Activated naive CD8-positive, alpha-beta T cell treated with anti-CD3 and anti-CD28 coated beads for 36 hours (primary cell): ENCODE data around the gene RNF11. TPM values are rescaled to one million over a fixed set of nuclear protein-coding genes. Genes with fewer than 3 reads are reported as not detected.
"Not testable (repeated sequence)": the region's sequence is repeated elsewhere in the genome, so short reads cannot be mapped to it uniquely, and the experiment has no call there.

Experiments used
- DNase-seq: peaks from one replicate; pipeline ENCODE4 v3.0.0; 2021
- H3K27ac Mint-ChIP-seq: one replicate; pipeline ENCODE4 v1.8.0; 2022; ENCODE audit warnings: mild to moderate bottlenecking, moderate library complexity, mixed read lengths
- H3K27me3 Mint-ChIP-seq: one replicate; pipeline ENCODE4 v1.8.0; 2022; ENCODE audit warnings: mild to moderate bottlenecking, mixed read lengths
- H3K36me3 Mint-ChIP-seq: one replicate; pipeline ENCODE4 v1.8.0; 2021; ENCODE audit warnings: mild to moderate bottlenecking, mixed read lengths
- H3K4me1 Mint-ChIP-seq: one replicate; pipeline ENCODE4 v1.8.0; 2021; ENCODE audit warnings: mixed read lengths
- H3K4me3 Mint-ChIP-seq: one replicate; pipeline ENCODE4 v1.8.0; 2022; ENCODE audit warnings: mild to moderate bottlenecking, moderate library complexity, mixed read lengths
- H3K9me3 Mint-ChIP-seq: one replicate; pipeline ENCODE4 v1.8.0; 2022; ENCODE audit warnings: mixed read lengths
- total RNA-seq, 2 experiments: library from RNA; stranded (reverse); gene quantifications; one replicate each; pipeline ENCODE4 v1.2.3, GENCODE V29; 2021

RNF11 gene
- total RNA-seq, 2 experiments from 2014 or later: 28.5 to 33.0 TPM

DNA sequence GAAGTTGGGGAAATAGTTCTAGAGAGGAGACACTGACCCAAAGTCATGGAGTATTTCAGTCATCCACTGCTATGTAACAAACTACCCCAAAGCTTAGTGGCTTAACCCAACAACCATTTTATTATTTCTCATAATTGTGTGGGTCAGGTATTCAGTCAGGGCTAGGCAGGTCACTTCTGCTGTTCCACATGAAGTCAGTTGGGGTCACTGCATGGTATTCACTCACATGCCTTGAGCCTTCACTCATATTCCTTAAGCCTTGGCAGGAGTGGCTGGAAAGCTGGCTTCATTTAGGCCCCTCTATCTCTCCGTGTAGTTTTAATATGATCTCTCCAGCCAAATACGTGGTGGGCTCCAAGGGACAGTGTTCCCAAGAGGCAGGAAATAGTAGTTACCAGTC is 17.5 kb upstream of the RNF11 start:
- no peak overlapping the region for H3K27ac Mint-ChIP-seq

DNA sequence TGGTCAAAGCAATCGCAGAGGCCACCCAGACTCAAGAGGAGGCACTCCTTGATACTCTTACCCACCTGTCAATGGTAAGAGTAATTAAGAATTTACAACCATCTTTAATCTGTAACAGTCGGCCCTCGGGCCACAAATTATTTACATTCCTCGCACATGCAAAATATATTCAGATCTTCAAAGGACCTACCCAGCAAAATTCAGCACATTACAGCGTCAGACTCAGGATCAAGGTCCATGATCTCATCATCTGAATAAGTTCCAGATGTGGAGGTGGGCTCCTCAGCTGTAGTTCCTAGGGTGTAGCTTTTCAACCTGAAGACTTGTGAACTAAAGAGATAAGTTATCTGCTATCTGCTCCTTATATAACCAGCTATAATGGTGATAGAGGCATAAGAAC is 17.1 kb upstream of the RNF11 start:
- no peaks in the 10 kb centered on the region for H3K27me3 Mint-ChIP-seq
- peaks cover 16% of the 10 kb centered on the region for H3K4me1 Mint-ChIP-seq
- H3K27ac Mint-ChIP-seq: no peak overlapping the region
- no peak for DNase-seq
- H3K9me3 Mint-ChIP-seq: no peaks in the 10 kb centered on the region
- no peaks in the 10 kb centered on the region for H3K36me3 Mint-ChIP-seq
- H3K4me3 Mint-ChIP-seq: no peak overlapping the region

More for the DNA sequence above, 17.5 kb upstream of the RNF11 start:
- peaks cover 16% of the 10 kb centered on the region for H3K4me1 Mint-ChIP-seq
- no peak overlapping the region for H3K4me3 Mint-ChIP-seq
- no peaks in the 10 kb centered on the region for H3K27me3 Mint-ChIP-seq
- no peaks in the 10 kb centered on the region for H3K9me3 Mint-ChIP-seq
- no peaks in the 10 kb centered on the region for H3K36me3 Mint-ChIP-seq
- DNase-seq: no peak

DNA sequence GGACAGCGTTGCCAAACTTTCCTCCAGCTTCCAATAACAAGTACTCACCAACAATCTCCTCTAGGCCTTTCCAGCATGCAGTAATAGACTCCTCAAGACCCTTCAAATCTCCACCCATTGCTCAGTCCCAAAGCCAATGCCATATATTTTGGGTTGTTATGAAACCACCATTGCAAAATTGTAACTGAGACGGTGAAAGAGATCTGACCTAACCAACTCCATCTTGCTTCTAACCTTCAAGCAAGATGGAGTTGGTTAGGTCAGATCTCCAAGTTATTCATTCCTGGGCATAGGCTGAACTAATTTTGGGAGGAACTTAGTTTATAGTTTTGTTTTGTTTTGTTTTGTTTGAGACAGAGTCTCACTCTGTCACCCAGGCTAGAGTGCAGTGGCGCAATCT is 14.5 kb upstream of the RNF11 start:
- H3K9me3 Mint-ChIP-seq, H3K27ac Mint-ChIP-seq, H3K36me3 Mint-ChIP-seq, H3K27me3 Mint-ChIP-seq, H3K4me1 Mint-ChIP-seq, DNase-seq, H3K4me3 Mint-ChIP-seq: not testable (repeated sequence)

DNA sequence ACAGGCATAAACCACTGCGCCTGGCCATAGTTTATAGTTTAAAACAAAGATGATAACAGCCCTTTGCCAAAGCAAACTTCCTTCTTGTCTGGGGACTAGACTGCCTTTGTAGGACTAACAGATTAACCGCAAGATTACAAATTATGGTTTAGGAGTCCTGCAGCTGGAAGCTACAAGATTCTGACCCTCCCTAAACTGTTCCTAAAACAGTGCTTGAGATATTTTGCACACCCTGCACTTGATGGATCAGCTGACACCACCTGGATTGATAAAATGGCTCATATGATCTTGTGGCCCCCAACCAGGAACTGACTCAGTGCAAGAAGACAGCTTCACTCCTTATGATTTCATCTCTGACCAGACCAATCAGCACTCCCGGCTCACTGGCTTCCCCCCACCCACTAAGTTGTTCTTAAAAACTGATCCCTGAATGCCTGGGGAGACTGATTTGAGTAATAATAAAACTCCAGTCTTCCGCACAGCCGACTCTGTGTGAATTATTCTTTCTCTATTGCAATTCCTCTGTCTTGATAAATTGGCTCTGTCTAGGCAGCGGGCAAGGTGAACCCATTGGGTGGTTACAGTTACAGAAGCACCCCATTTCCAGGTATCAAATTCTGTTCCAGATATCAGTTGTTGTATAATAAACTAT is 13.8 kb upstream of the RNF11 start:
- H3K36me3 Mint-ChIP-seq: no peaks in the 10 kb centered on the region
- H3K27ac Mint-ChIP-seq: no peak overlapping the region
- H3K4me3 Mint-ChIP-seq: no peak overlapping the region
- H3K27me3 Mint-ChIP-seq: no peaks in the 10 kb centered on the region
- H3K4me1 Mint-ChIP-seq: peaks cover 3% of the 10 kb centered on the region
- no peaks in the 10 kb centered on the region for H3K9me3 Mint-ChIP-seq
- DNase-seq: no peak

DNA sequence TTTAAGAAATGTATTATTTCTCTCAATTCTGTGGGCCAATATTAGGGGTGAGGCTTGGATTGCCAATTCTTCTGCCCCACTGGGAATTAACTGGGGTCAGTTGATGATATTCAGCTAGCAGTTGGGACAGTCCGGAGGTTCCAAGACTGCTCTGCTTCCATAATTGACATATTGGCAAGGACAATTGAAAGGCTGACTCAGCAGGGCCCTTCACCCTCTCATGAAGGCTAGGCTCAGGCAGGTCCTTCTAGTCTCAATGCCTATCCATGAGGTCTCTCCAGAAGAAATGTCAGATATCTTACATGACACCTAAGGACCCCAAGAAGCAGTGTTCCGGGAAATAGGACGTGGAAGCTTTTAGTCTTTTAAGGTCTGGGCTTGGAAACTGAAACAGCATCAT is 13.3 kb upstream of the RNF11 start:
- peaks cover 3% of the 10 kb centered on the region for H3K4me1 Mint-ChIP-seq
- H3K27ac Mint-ChIP-seq: no peak overlapping the region
- DNase-seq: no peak
- H3K36me3 Mint-ChIP-seq: no peaks in the 10 kb centered on the region
- H3K27me3 Mint-ChIP-seq: no peaks in the 10 kb centered on the region
- no peak overlapping the region for H3K4me3 Mint-ChIP-seq
- H3K9me3 Mint-ChIP-seq: no peaks in the 10 kb centered on the region

DNA sequence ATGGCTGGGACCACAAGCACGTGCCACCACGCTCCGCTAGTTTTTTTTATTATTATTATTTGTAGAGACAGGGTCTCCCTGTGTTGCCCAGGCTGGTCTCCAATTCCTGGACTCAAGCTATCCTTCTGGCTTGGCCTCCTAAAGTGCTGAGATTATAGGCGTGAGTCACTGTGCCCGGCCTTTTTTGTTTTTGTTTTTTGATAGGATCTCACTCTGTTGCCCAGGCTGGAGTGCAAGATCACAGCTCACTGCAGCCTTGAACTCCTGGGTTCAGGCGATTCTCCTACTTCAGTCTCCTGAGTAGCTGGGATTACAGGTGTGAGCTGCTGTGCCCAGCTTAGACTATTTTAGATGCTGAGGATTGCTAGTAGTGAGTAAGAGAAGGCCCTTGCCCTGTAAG is 11.8 kb upstream of the RNF11 start:
- no peak overlapping the region for H3K4me3 Mint-ChIP-seq
- DNase-seq: no peak
- H3K9me3 Mint-ChIP-seq: no peaks in the 10 kb centered on the region
- H3K27ac Mint-ChIP-seq: no peak overlapping the region
- peaks cover 3% of the 10 kb centered on the region for H3K4me1 Mint-ChIP-seq
- H3K27me3 Mint-ChIP-seq: no peaks in the 10 kb centered on the region
- H3K36me3 Mint-ChIP-seq: no peaks in the 10 kb centered on the region

DNA sequence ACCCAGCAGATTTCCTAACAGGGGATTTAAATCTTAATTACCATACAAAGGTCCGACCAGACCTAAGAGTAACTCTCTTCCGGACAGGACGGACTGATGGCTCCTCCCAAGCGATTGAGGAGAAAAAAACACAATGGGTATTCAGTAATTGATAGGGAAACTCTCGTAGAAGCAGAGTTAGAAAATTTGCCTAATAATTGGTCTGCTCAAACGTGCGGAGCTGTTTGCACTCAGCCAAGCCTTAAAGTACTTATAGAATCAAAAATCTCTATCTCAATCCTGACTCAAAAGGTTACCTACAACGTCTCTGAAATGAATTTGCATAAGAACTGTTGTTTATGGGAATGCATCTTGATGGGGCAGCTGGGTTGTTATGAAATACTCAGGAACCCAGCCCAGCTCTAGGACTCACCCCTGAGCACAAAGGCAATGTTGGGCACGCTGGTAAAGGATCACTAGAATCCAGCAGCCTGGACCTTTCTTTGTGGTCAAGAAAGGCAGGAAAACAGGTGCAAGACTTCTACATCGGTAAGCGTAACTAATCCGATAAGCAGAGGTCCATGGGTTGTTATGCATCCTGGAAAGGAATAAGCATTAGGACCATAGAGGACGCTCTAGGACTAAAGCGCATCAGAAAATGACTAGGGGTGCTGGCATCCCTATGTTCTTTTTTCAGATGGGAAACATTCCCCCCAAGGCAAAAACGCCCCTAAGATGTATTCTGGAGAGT is 8.7 kb upstream of the RNF11 start:
- not testable (repeated sequence) for H3K9me3 Mint-ChIP-seq, H3K4me1 Mint-ChIP-seq, H3K27ac Mint-ChIP-seq, H3K36me3 Mint-ChIP-seq, DNase-seq, H3K4me3 Mint-ChIP-seq, H3K27me3 Mint-ChIP-seq

DNA sequence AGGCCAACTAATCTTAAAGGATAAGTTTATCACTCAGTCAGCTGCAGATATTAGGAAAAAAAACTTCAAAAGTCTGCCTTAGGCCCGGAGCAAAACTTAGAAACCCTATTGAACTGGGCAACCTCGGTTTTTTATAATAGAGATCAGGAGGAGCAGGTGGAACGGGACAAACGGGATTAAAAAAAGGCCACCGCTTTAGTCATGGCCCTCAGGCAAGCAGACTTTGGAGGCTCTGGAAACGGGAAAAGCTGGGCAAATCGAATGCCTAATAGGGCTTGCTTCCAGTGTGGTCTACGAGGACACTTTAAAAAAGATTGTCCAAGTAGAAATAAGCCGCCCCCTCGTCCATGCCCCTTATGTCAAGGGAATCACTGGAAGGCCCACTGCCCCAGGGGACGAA is 7.6 kb upstream of the RNF11 start:
- H3K36me3 Mint-ChIP-seq, H3K9me3 Mint-ChIP-seq, H3K4me1 Mint-ChIP-seq, H3K27me3 Mint-ChIP-seq, DNase-seq, H3K4me3 Mint-ChIP-seq, H3K27ac Mint-ChIP-seq: not testable (repeated sequence)

DNA sequence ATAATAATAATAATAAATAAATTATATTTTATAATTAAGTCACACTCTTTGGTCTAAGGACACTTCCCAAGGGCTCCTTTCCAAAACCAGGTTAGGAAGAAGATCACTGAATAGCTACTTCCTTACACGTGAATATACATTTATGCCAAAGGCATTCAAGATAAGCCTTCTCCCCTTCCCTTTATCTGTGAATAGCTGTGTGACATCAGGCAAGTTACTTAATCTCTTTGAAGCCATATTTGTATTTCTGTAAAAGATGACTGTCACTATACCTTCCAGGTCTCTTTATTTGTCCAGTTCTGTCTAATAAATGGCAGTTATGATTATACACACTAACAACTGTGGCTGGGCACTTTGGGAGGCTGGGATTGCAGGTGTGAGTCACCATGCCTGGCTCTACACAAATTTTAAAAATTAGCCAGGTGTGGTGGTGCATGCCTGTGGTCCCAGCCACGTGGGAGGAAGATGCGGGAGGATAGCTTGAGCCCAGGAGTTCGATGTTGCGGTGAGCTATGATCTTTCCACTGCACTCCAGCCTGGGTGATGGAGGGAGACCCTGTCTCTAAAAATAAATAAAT is 5.5 kb upstream of the RNF11 start:
- Mint-ChIP-seq H3K4me3 (no peak overlapping the region), H3K36me3 (no peaks in the 10 kb centered on the region), H3K27me3 (no peaks in the 10 kb centered on the region), H3K27ac (no peak overlapping the region), H3K4me1 (peaks cover 12% of the 10 kb centered on the region), H3K9me3 (no peaks in the 10 kb centered on the region)
- DNase-seq: no peak

DNA sequence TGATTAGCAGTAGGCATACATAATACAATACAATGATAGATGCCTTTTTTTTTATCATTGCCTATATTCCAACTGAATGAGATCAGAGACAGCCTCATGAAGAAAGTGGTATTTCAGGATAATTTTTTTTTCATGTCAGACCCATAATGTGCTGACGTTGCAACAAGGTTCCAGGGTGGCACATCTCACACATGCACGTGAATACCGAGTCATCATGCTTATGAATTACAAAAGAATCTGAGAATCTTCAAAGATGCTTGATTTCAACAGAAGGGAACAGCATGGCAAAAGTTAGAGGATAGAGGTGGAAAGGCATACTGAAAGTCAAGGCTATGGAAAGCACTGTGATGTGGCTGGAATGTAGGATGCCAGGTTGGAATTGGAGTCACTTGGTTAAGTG is 5.0 kb upstream of the RNF11 start:
- Mint-ChIP-seq H3K36me3 (no peaks in the 10 kb centered on the region), H3K4me3 (no peak overlapping the region), H3K9me3 (no peaks in the 10 kb centered on the region), H3K4me1 (peaks cover 16% of the 10 kb centered on the region), H3K27ac (no peak overlapping the region), H3K27me3 (no peaks in the 10 kb centered on the region)
- DNase-seq: no peak

DNA sequence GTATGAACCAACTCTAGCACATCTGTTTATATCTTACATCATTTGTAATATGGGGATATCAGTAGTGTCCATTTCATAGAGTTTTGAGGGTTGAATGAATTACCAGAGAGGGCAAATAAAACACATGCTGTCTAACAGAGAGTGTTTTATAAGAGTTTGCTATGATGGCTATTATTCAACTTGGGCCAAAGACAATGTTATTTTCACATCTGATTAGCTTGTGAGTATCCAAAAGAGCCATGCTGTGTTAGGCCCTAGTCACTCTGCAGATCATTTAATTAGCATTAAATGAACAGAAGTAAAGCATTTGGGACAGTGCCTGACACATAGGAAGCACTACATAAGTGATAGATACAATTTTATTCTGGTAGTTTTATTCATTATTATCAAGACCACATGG is 4.2 kb upstream of the RNF11 start:
- no peaks in the 10 kb centered on the region for H3K36me3 Mint-ChIP-seq
- H3K4me3 Mint-ChIP-seq: no peak overlapping the region
- no peaks in the 10 kb centered on the region for H3K9me3 Mint-ChIP-seq
- no peak for DNase-seq
- no peak overlapping the region for H3K27ac Mint-ChIP-seq
- peaks cover 16% of the 10 kb centered on the region for H3K4me1 Mint-ChIP-seq
- H3K27me3 Mint-ChIP-seq: no peaks in the 10 kb centered on the region

DNA sequence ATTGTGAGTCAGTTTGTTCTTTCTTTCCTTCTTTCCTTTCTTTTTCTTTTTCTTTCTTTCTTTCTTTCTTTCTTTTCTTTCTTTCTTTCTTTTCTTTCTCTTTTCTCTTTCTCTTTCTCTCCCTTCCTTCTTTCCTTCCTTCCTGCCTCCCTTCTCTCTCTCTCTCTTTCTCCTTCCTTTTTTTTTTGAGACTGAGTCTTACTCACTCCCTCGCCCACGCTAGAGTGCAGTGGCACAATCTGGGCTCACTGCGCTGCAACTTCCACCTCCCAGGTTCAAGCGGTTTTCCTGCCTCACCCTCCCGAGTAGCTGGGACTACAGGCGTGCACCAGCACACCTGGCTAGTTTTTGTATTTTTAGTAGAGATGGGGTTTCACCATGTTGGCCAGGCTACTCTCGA is 1.8 kb upstream of the RNF11 start:
- H3K9me3 Mint-ChIP-seq, H3K4me3 Mint-ChIP-seq, H3K27ac Mint-ChIP-seq, H3K27me3 Mint-ChIP-seq, H3K36me3 Mint-ChIP-seq, DNase-seq: not testable (repeated sequence)
- H3K4me1 Mint-ChIP-seq: peaks cover 16% of the 10 kb centered on the region

DNA sequence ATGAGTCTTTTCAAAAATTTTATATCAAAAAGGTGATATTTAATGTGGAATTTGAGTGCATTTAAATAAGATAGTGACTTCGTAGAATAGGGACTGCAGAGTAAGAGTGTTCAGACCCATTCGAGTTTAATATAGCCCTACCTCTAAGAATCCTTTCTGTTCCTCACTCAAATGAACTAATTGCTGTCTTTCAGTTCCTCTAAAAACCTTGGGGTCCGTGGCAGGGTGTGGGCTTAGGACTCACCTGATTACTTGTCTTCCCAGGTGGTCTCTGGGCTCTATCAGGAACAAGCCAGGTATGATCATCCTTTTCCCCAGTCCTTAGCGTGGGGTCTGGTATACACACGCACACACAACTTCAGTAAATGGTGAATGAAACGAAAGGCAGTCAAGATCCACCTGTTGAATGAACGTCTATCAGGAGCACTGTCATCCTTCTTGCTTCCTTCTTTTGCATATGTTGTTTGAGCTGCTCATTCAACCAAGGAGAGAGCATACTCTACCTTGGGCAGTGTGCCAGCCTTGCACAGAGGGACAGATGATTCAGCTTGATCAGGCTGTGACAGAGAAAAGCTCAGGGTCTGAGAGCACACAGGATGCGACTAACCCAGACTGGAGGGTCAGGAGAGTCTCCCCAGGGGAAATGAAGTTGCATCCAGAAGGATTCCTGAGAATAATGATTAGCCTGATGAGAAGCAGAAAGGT is 1.2 kb upstream of the RNF11 start:
- no peaks in the 10 kb centered on the region for H3K27me3 Mint-ChIP-seq
- H3K27ac Mint-ChIP-seq: peak overlapping the region; percentile 90
- no peaks in the 10 kb centered on the region for H3K9me3 Mint-ChIP-seq
- peak; percentile 43 for DNase-seq
- peak overlapping the region; percentile 94 for H3K4me3 Mint-ChIP-seq
- H3K36me3 Mint-ChIP-seq: peaks cover 2% of the 10 kb centered on the region
- peaks cover 17% of the 10 kb centered on the region for H3K4me1 Mint-ChIP-seq

DNA sequence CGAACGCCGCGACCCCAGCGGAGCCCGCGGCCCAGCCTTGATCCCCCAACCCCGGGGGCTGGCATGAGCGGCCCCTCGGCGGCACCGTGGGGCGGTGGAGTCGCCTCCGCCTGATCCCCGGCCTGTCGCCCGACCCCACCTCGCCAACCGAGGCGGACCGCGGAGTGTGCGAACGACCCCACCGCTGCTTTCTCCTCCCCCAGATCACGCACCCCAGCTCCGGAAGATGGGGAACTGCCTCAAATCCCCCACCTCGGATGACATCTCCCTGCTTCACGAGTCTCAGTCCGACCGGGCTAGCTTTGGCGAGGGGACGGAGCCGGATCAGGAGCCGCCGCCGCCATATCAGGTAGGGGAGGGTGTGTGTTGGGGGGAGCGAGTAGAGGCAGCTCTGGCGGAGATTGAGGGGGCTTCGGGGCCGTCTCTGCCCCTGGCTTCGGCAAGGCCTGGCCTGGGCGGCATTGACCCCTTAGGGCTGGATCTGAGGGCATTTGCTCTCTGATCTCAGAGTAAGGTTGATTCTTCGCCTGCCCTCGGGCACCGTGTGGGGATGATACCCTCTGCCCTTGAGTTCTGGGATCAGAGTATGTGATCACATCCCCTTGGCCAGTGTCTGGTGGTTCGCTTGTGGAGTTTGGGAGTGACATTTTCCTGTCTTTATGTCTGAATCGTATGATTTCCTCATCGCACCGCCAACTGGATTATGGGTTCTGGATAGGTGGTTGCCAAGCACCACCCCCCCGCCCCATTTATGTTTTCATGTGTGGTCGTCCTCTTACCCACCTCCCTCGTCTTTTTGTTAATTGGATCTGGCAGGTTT is 668 bp downstream of the RNF11 start:
- H3K27ac Mint-ChIP-seq: no peak overlapping the region
- H3K4me3 Mint-ChIP-seq: no peak overlapping the region
- H3K27me3 Mint-ChIP-seq: no peaks in the 10 kb centered on the region
- DNase-seq: peak; percentile 48
- H3K4me1 Mint-ChIP-seq: peaks cover 34% of the 10 kb centered on the region
- no peaks in the 10 kb centered on the region for H3K9me3 Mint-ChIP-seq
- H3K36me3 Mint-ChIP-seq: peaks cover 5% of the 10 kb centered on the region
